ENCODE measurements around the gene TENM4.

DNA sequence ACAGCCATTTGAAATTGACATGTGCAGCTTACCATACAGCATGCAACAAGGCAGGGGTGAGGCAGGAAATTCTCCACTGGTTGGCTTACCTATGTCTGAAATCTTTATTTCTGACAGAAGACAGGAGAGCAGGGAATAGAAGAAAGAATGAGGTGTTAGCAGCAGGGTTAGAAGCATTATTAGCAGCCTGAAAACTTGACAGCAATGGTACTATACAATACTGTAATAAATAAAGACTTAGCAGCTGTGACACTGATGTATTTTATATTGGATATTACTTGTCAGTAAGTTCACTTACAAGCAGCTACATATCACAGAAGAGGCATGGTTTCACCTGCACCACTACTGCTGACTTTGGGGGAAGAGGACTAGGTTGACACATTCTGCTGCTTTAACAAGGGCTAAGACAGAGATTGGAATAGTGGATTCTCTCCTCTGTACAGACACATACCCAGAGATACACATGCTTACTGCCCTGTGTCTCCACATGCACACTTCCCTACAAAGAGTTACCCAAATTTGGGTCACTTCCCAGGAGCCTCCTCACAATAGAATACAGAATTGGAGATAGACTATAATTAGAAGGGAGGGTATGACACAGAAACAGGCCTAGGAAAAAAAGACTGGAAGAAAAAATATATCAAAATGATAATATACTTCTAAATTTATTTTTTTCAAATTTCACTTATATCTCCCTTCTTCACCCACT is 720.4 kb downstream of the TENM4 start:
- TF ChIP-seq, protein P1, sequence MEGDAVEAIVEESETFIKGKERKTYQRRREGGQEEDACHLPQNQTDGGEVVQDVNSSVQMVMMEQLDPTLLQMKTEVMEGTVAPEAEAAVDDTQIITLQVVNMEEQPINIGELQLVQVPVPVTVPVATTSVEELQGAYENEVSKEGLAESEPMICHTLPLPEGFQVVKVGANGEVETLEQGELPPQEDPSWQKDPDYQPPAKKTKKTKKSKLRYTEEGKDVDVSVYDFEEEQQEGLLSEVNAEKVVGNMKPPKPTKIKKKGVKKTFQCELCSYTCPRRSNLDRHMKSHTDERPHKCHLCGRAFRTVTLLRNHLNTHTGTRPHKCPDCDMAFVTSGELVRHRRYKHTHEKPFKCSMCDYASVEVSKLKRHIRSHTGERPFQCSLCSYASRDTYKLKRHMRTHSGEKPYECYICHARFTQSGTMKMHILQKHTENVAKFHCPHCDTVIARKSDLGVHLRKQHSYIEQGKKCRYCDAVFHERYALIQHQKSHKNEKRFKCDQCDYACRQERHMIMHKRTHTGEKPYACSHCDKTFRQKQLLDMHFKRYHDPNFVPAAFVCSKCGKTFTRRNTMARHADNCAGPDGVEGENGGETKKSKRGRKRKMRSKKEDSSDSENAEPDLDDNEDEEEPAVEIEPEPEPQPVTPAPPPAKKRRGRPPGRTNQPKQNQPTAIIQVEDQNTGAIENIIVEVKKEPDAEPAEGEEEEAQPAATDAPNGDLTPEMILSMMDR (IDR thresholded peaks at IDR 0.05; ENCODE audit: poor library complexity, severe bottlenecking) = no peak
- TF ChIP-seq RAD21 (conservative IDR thresholded peaks at IDR 0.05) (no peak), EZH2 (IDR thresholded peaks at IDR 0.05; ENCODE audit: borderline replicate concordance, insufficient read depth, low read length, poor library complexity, severe bottlenecking) (no peak)
